Aorta (tissue), 5 donors: ENCODE measurements around the gene SLC6A9. TPM values are rescaled to one million over a fixed set of nuclear protein-coding genes. Genes with fewer than 3 reads are reported as not detected.

Experiments
- ATAC-seq: fragments of 200-7000 bp; cut with Tn5 transposase; one replicate; pipeline ENCODE4 v1.9.1; 2022; ENCODE audit warnings: moderate library complexity; ENCODE audit not compliant: low FRiP score
- DNase-seq, 2 donors: peaks; one replicate each; pipeline ENCODE4 v3.0.0-alpha.2; 2020
- H3K27ac ChIP-seq, 2 donors: one replicate each; pipeline ENCODE4 v1.5.1; 2013; ENCODE audit warnings: low read length in 2 of 2, mild to moderate bottlenecking in 2 of 2, moderate library complexity in 2 of 2, control low read depth in 1 of 2, inconsistent platforms in 1 of 2, low read depth in 1 of 2
- H3K27me3 ChIP-seq, 2 donors: one replicate each; pipeline ENCODE4 v1.6.1; 2013; ENCODE audit warnings: control low read depth in 1 of 2, low read length in 1 of 2, mild to moderate bottlenecking in 1 of 2, moderate library complexity in 1 of 2; ENCODE audit not compliant: insufficient read depth in 2 of 2, control insufficient read depth in 1 of 2
- H3K36me3 ChIP-seq, 2 donors: one replicate each; pipeline ENCODE4 v1.6.1; 2013; ENCODE audit warnings: control low read depth in 1 of 2, low read length in 1 of 2, mild to moderate bottlenecking in 1 of 2; ENCODE audit not compliant: insufficient read depth in 2 of 2, control insufficient read depth in 1 of 2
- H3K4me1 ChIP-seq, 2 donors: one replicate each; pipeline ENCODE4 v1.6.1; 2013; ENCODE audit warnings: low read length in 2 of 2, control low read depth in 1 of 2, mild to moderate bottlenecking in 1 of 2, moderate library complexity in 1 of 2; ENCODE audit not compliant: insufficient read depth in 2 of 2, control insufficient read depth in 1 of 2
- H3K4me3 ChIP-seq, 2 donors: one replicate each; pipeline ENCODE4 v1.5.1; 2013; ENCODE audit warnings: low read length in 2 of 2, control low read depth in 1 of 2, mild to moderate bottlenecking in 1 of 2
- H3K9me3 ChIP-seq: one replicate; pipeline ENCODE4 v1.6.1; 2013; ENCODE audit warnings: mild to moderate bottlenecking, low read length; ENCODE audit not compliant: control insufficient read depth
- whole genome bisulfite sequencing, 2 donors: extraction: QIAGEN DNeasy Blood & Tissue Kit; methylation state at CpG; one replicate each; pipeline ENCODE4 v1.1.7; 2013; 5-methylcytosine and 5-hydroxymethylcytosine counted together
- intact Hi-C, 2 donors: fragments of 100-400 bp; cut with DNase I; formaldehyde crosslinking; loops; one replicate each; pipeline versions ENCODE4 v1.14.2 to v1.15.0; 2022
- polyA plus RNA-seq, 2 donors: library from polyadenylated mRNA; stranded (reverse); fragments of 200-250 nt; gene quantifications; one replicate each; pipeline ENCODE4 v1.2.3, GENCODE V29; 2013
- total RNA-seq, 2 donors: library from RNA; stranded (reverse); fragmentation: NEBNext Ultra II Directional; extraction: Animal tissue kit (Norgen Biotek cat#: 25700); gene quantifications; one replicate each; pipeline ENCODE4 v1.2.1, GENCODE V29; 2021
- donor health status: healthy with polysubstance abuse.
- donor health status: Bipolar disorder and iron deficiency.
- donor health status: DM: no; HTN: no; CAD: no.
- donor health status: DM: no; HTN: no; CAD: no.
- donor health status: DM: yes; HTN: yes; CAD: no.

Gene SLC6A9
- total and polyA plus RNA-seq, 4 donors: 1.3 to 18.9 (median 6.5) TPM

- intact Hi-C loops: no loop called here
- H3K27me3 ChIP-seq: no peaks in the 10 kb centered on the region
- H3K4me1 ChIP-seq: no peaks in the 10 kb centered on the region
- H3K4me3 ChIP-seq: no peak overlapping the region
- no peaks in the 10 kb centered on the region for H3K36me3 ChIP-seq
- H3K27ac ChIP-seq: no peak overlapping the region
- 83 to 87% methylated on average over 9 of the region's 9 CpGs for WGBS, 2 donors
- no peaks in the 10 kb centered on the region for H3K9me3 ChIP-seq
- DNase-seq (peak in 1 of 2 donors; percentile 19), ATAC-seq (no peak)
Measured at GRCh38 chr1:43977376-43978263, 53.6 kb downstream of the SLC6A9 start.

GRCh38 chr1:43976890-43977289, 54.4 kb downstream of the SLC6A9 start:
- Histone ChIP-seq H3K4me3 (no peak overlapping the region), H3K4me1 (no peaks in the 10 kb centered on the region), H3K27ac (no peak overlapping the region), H3K36me3 (no peaks in the 10 kb centered on the region), H3K27me3 (no peaks in the 10 kb centered on the region), H3K9me3 (no peaks in the 10 kb centered on the region)
- intact Hi-C loops: no loop called here
- WGBS, 2 donors: 85 to 87% methylated on average over 8 of the region's 8 CpGs
- ATAC-seq (no peak), DNase-seq (peak in 1 of 2 donors; percentile 30)

GRCh38 chr1:43976045-43976444, 55.2 kb downstream of the SLC6A9 start:
- intact Hi-C loops: no loop called here
- Histone ChIP-seq H3K4me3 (no peak overlapping the region), H3K27ac (no peak overlapping the region), H3K9me3 (no peaks in the 10 kb centered on the region), H3K36me3 (no peaks in the 10 kb centered on the region), H3K4me1 (no peaks in the 10 kb centered on the region), H3K27me3 (no peaks in the 10 kb centered on the region)
- DNase-seq (peak in 1 of 2 donors; percentile 29), ATAC-seq (no peak)
- 75 to 77% methylated on average over 4 of the region's 4 CpGs for WGBS, 2 donors

- no peaks in the 10 kb centered on the region for H3K27me3 ChIP-seq
- H3K9me3 ChIP-seq: no peaks in the 10 kb centered on the region
- H3K36me3 ChIP-seq: no peaks in the 10 kb centered on the region
- H3K4me1 ChIP-seq: no peaks in the 10 kb centered on the region
- H3K27ac ChIP-seq: peak overlapping the region in 1 of 2 donors; percentile 29
- intact Hi-C loops: no loop called here
- DNase-seq (peak; percentile 86 to 90), ATAC-seq (peak; percentile 26)
- whole genome bisulfite sequencing, 2 donors: 1 to 2% methylated on average over 27 to 34 of the region's 34 CpGs
- H3K4me3 ChIP-seq: peak overlapping the region; percentile 34 to 72
Measured at GRCh38 chr1:43975249-43975961, 55.9 kb downstream of the SLC6A9 start.

DNA sequence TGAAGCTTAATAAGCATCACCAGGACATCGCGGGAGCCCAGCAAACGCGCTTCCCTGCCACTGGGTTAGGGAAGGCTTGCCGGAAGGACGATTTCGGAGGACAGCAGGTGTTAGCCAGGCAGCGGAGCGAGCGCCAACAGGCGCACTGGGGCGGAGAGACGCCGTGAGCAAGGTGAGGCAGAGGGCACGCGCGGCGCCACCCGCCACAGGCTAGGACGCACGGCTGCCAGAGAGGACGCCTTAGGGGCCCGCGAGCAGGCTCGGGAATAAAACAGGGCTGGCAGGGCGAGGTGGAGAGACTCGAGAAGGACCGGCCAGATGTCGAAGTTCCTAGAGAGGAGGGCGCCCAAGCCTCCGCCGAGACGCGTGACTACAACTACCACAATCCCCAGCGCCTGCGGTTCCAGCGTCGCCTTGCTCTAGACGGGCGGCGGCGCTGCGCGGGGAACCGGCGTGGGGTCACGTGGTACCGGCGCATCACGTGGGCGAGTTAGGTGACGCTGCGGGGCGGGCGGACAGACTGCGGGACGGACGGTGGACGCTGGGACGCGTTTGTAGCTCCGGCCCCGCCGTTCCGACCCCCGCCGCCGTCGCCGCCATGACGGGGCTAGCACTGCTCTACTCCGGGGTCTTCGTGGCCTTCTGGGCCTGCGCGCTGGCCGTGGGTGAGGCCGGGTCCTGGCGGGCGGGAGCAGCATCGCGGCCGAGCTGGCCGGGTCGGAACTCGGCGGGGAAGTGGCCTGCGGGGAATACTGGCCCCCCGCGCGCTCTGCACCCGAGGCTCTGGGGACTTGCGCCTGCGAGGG, 56.6 kb downstream of the SLC6A9 start, which contains the start of gene ATP6V0B:
ATP6V0B (plus strand) TSS at position 518 of the 806 bp plus-strand sequence; CDS start at position 599, 81 bp downstream.
- peak; percentile 94 for ATAC-seq
- peak; percentile 98 to 99 for DNase-seq
- intact Hi-C loops: no loop called here
- Histone ChIP-seq H3K36me3 (no peaks in the 10 kb centered on the region), H3K27me3 (no peaks in the 10 kb centered on the region), H3K4me1 (no peaks in the 10 kb centered on the region), H3K4me3 (peak within 1 kb of the TSS; percentile 34 to 72), H3K9me3 (no peaks in the 10 kb centered on the region), H3K27ac (peak within 1 kb of the TSS in 1 of 2 donors; percentile 61)
- 0% methylated on average over 55 to 93 of the region's 93 CpGs for WGBS, 2 donors

- ATAC-seq (no peak), DNase-seq (no peak)
- Histone ChIP-seq H3K4me3 (peak overlapping the region; percentile 20 to 33), H3K27me3 (no peaks in the 10 kb centered on the region), H3K36me3 (no peaks in the 10 kb centered on the region), H3K27ac (peak overlapping the region in 1 of 2 donors; percentile 61), H3K4me1 (no peaks in the 10 kb centered on the region), H3K9me3 (no peaks in the 10 kb centered on the region)
- WGBS, 2 donors: 37 to 42% methylated on average over 9 of the region's 9 CpGs
- intact Hi-C loops: no loop called here
Measured at GRCh38 chr1:43973981-43974442, 57.2 kb downstream of the SLC6A9 start.

DNA sequence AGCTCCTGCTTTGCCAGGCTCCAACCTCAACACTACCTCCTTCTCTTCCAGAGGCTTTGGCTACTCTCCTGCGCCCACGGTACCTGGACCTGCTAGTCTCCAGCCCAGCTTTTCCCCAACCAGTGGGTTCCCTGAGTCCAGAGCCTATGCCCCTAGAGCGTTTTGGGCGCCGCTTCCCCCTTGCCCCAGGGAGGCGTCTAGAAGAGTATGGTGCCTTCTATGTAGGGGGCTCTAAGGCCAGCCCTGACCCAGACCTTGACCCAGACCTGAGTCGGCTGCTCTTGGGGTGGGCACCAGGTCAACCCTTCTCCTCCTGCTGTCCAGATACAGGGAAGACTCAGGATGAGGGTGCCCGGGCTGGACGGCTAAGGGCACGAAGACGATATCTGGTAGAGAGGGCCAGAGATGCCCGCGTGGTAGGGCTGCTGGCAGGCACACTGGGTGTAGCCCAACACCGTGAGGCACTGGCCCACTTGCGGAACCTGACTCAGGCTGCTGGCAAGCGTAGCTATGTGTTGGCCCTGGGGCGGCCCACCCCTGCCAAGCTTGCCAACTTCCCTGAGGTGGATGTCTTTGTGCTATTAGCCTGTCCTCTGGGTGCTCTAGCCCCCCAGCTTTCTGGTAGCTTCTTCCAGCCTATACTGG, 59.8 kb downstream of the SLC6A9 start:
- no peaks in the 10 kb centered on the region for H3K4me1 ChIP-seq
- no peaks in the 10 kb centered on the region for H3K36me3 ChIP-seq
- 93 to 95% methylated on average over 17 of the region's 17 CpGs for WGBS, 2 donors
- H3K27me3 ChIP-seq: no peaks in the 10 kb centered on the region
- intact Hi-C loops: no loop called here
- ATAC-seq: no peak
- DNase-seq: no peak
- H3K4me3 ChIP-seq: no peak overlapping the region
- H3K9me3 ChIP-seq: no peaks in the 10 kb centered on the region
- no peak overlapping the region for H3K27ac ChIP-seq

DNA sequence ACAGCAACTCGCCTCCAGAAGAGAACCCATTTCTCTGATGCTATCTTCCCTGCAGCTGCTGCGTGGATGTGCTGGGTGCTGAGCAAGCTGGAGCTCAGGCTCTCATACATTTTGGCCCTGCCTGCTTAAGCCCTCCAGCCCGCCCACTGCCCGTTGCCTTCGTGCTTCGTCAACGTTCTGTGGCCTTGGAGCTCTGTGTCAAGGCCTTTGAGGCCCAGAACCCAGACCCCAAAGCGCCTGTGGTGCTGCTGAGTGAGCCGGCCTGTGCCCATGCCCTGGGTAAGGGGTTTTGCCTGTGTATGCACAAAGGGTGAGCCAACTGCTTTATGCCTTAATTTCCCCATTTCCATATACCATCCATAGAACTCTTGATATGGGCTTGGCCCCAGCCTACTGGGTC, 60.4 kb downstream of the SLC6A9 start:
- no peak overlapping the region for H3K27ac ChIP-seq
- WGBS, 2 donors: 88 to 89% methylated on average over 9 of the region's 9 CpGs
- DNase-seq (no peak), ATAC-seq (no peak)
- no peaks in the 10 kb centered on the region for H3K27me3 ChIP-seq
- intact Hi-C loops: no loop called here
- no peak overlapping the region for H3K4me3 ChIP-seq
- no peaks in the 10 kb centered on the region for H3K4me1 ChIP-seq
- no peaks in the 10 kb centered on the region for H3K36me3 ChIP-seq
- no peaks in the 10 kb centered on the region for H3K9me3 ChIP-seq
